ENCODE measurements around the gene FNBP1.
A peak's percentile ranks its signal among the peaks of the same experiment; 100 is the strongest.

FNBP1 gene

DNA sequence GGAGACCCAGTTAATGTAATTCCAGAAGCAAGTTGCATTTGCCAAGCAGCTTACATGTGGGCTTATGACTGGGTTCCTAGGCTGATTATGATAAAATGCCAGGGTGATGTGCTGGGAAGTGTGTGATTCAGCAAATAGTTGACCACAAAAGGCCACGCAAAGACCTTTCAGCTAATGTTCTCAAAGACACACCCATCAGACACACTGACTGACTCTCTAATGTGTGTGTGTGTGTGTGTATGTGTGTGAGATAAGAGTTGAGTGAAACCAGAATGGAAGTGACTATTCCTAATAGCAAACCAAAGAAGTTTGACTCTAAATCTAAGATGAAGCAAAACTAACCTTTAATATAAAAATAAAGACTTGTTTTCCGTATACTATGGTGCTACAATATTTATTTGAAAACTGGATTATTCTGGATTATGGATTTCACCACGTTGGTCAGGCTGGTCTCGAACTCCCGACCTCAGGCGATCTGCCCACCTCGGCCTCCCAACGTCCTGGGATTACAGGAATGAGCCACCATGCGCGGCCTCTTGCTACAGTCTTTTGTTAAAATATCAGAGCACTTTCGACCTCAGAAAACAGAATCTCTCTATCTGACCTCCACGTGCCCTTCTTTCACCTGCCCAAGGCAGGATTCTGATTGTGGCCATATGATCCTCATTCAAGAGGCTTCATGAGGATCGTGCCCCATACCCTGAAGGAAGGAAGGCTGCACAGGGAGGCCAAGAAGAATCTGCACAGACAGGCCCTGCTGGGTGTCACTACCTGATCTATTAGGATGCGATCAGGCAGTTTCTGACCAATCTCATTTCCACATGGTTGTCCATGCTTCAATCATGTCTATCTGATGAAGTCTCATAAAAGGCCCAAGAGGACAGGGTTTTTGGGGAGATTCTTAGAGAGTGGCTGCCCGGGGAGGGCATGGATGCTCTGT lies 132.1 kb downstream of the FNBP1 start:
- TF ChIP-seq ZNF677 (tag by site-specific recombination; IDR thresholded peaks at IDR 0.05) (no peak), KLF1 (tag by site-specific recombination; IDR thresholded peaks at IDR 0.05) (peak; percentile 81), ZNF660 (tag by site-specific recombination; IDR thresholded peaks at IDR 0.05) (peak; percentile 58; the same call in 1 of the 2 replicates)
- Histone ChIP-seq H3K36me3 (ENCODE audit: control insufficient read depth in 2 of 2, insufficient read depth in 1 of 2, low read length in 2 of 2) (peaks cover 3 to 20% of the 10 kb centered on the region in 2 experiments; a peak in 2 of 3 replicates), H3K4me3 (ENCODE audit: low read depth, low read length) (no peak overlapping the region), H3K4me1 (ENCODE audit: control insufficient read depth, insufficient read depth, low read length) (no peaks in the 10 kb centered on the region), H3K9me3 (ENCODE audit: control insufficient read depth, insufficient read depth, low read depth, low read length) (no peaks in the 10 kb centered on the region), H3K27ac (ENCODE audit: extremely low read depth, low read depth, low read length) (no peak overlapping the region)
- CTCF ChIA-PET, result interaction anchor here (0.5 to 1.3 kb wide), 6 partner anchors 15 to 326 kb away, joined by 3 to 5 read pairs (median 4); partner anchors contain the start of gene GPR107
- POLR2A ChIA-PET, result interaction anchor here (0.6 to 0.7 kb wide), 3 partner anchors 27 to 106 kb away, joined by 3 to 5 read pairs (median 4); no protein-coding TSS in a partner anchor

DNA sequence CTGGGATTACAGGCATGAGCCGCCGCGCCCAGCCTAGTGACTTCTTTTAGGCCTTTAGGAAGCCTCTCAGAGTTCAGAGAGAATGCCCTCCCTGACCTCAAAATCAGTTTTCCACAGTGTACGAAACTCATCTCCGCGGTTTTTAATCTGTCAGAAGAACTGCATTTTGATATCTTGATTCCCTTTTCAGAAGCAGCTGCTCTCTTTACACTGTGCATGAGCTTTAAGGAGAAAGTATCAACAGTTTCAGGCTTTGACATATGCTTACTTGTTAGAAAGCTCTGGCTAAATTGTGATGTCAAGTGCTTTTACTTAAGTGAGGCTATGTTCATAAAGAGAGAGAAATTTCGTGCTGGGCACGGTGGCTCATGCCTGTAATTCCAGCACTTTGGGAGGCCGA lies 133.1 kb downstream of the FNBP1 start:
- no peak overlapping the region for H3K4me3 ChIP-seq (ENCODE audit: low read depth, low read length)
- H3K36me3 ChIP-seq (ENCODE audit: control insufficient read depth in 2 of 2, insufficient read depth in 1 of 2, low read length in 2 of 2), result peaks cover 3 to 20% of the 10 kb centered on the region in 2 experiments; a peak in 2 of 3 replicates
- CTCF ChIA-PET, result interaction anchor here (0.6 to 1.3 kb wide), 5 partner anchors 25 to 327 kb away, joined by 3 to 5 read pairs (median 4); partner anchors contain the start of gene GPR107
- POLR2A ChIA-PET, result no interaction called here
- H3K4me1 ChIP-seq (ENCODE audit: control insufficient read depth, insufficient read depth, low read length), result no peaks in the 10 kb centered on the region
- H3K9me3 ChIP-seq (ENCODE audit: control insufficient read depth, insufficient read depth, low read depth, low read length), result no peaks in the 10 kb centered on the region
- H3K27ac ChIP-seq (ENCODE audit: extremely low read depth, low read depth, low read length), result no peak overlapping the region
- TF ChIP-seq ZNF501 (tag by site-specific recombination; IDR thresholded peaks at IDR 0.05) (no peak), ZNF157 (tag by site-specific recombination; IDR thresholded peaks at IDR 0.05) (no peak), PRDM1 (tag by site-specific recombination; IDR thresholded peaks at IDR 0.05) (no peak), BCL11A (tag by site-specific recombination; IDR thresholded peaks at IDR 0.05; ENCODE audit: low read depth) (no peak), YY1 (tag by site-specific recombination; IDR thresholded peaks at IDR 0.05) (no peak), ZEB2 (tag by site-specific recombination; IDR thresholded peaks at IDR 0.05) (no peak), ZNF549 (tag by site-specific recombination; IDR thresholded peaks at IDR 0.05) (no peak), MZF1 (tag by site-specific recombination; IDR thresholded peaks at IDR 0.05; ENCODE audit: borderline replicate concordance) (no peak), ZNF223 (tag by site-specific recombination; IDR thresholded peaks at IDR 0.05) (no peak), ZSCAN30 (tag by site-specific recombination; IDR thresholded peaks at IDR 0.05) (no peak)
- TF ChIP-seq, protein P1, sequence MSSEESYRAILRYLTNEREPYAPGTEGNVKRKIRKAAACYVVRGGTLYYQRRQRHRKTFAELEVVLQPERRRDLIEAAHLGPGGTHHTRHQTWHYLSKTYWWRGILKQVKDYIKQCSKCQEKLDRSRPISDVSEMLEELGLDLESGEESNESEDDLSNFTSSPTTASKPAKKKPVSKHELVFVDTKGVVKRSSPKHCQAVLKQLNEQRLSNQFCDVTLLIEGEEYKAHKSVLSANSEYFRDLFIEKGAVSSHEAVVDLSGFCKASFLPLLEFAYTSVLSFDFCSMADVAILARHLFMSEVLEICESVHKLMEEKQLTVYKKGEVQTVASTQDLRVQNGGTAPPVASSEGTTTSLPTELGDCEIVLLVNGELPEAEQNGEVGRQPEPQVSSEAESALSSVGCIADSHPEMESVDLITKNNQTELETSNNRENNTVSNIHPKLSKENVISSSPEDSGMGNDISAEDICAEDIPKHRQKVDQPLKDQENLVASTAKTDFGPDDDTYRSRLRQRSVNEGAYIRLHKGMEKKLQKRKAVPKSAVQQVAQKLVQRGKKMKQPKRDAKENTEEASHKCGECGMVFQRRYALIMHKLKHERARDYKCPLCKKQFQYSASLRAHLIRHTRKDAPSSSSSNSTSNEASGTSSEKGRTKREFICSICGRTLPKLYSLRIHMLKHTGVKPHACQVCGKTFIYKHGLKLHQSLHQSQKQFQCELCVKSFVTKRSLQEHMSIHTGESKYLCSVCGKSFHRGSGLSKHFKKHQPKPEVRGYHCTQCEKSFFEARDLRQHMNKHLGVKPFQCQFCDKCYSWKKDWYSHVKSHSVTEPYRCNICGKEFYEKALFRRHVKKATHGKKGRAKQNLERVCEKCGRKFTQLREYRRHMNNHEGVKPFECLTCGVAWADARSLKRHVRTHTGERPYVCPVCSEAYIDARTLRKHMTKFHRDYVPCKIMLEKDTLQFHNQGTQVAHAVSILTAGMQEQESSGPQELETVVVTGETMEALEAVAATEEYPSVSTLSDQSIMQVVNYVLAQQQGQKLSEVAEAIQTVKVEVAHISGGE (tag by site-specific recombination; conservative IDR thresholded peaks at IDR 0.05; ENCODE audit: low read depth), result no peak
- TF ChIP-seq, protein P2, sequence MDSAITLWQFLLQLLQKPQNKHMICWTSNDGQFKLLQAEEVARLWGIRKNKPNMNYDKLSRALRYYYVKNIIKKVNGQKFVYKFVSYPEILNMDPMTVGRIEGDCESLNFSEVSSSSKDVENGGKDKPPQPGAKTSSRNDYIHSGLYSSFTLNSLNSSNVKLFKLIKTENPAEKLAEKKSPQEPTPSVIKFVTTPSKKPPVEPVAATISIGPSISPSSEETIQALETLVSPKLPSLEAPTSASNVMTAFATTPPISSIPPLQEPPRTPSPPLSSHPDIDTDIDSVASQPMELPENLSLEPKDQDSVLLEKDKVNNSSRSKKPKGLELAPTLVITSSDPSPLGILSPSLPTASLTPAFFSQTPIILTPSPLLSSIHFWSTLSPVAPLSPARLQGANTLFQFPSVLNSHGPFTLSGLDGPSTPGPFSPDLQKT (IDR thresholded peaks at IDR 0.05; ENCODE audit: borderline replicate concordance, low read depth, low read length), result no peak
- TF ChIP-seq, protein P3, sequence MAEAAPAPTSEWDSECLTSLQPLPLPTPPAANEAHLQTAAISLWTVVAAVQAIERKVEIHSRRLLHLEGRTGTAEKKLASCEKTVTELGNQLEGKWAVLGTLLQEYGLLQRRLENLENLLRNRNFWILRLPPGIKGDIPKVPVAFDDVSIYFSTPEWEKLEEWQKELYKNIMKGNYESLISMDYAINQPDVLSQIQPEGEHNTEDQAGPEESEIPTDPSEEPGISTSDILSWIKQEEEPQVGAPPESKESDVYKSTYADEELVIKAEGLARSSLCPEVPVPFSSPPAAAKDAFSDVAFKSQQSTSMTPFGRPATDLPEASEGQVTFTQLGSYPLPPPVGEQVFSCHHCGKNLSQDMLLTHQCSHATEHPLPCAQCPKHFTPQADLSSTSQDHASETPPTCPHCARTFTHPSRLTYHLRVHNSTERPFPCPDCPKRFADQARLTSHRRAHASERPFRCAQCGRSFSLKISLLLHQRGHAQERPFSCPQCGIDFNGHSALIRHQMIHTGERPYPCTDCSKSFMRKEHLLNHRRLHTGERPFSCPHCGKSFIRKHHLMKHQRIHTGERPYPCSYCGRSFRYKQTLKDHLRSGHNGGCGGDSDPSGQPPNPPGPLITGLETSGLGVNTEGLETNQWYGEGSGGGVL (tag by site-specific recombination; IDR thresholded peaks at IDR 0.05), result no peak
- TF ChIP-seq, protein P4, sequence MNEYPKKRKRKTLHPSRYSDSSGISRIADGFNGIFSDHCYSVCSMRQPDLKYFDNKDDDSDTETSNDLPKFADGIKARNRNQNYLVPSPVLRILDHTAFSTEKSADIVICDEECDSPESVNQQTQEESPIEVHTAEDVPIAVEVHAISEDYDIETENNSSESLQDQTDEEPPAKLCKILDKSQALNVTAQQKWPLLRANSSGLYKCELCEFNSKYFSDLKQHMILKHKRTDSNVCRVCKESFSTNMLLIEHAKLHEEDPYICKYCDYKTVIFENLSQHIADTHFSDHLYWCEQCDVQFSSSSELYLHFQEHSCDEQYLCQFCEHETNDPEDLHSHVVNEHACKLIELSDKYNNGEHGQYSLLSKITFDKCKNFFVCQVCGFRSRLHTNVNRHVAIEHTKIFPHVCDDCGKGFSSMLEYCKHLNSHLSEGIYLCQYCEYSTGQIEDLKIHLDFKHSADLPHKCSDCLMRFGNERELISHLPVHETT (tag by site-specific recombination; IDR thresholded peaks at IDR 0.05), result no peak
- TF ChIP-seq, protein P5, sequence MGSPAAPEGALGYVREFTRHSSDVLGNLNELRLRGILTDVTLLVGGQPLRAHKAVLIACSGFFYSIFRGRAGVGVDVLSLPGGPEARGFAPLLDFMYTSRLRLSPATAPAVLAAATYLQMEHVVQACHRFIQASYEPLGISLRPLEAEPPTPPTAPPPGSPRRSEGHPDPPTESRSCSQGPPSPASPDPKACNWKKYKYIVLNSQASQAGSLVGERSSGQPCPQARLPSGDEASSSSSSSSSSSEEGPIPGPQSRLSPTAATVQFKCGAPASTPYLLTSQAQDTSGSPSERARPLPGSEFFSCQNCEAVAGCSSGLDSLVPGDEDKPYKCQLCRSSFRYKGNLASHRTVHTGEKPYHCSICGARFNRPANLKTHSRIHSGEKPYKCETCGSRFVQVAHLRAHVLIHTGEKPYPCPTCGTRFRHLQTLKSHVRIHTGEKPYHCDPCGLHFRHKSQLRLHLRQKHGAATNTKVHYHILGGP (tag by site-specific recombination; IDR thresholded peaks at IDR 0.05), result no peak
- TF ChIP-seq, protein P6, sequence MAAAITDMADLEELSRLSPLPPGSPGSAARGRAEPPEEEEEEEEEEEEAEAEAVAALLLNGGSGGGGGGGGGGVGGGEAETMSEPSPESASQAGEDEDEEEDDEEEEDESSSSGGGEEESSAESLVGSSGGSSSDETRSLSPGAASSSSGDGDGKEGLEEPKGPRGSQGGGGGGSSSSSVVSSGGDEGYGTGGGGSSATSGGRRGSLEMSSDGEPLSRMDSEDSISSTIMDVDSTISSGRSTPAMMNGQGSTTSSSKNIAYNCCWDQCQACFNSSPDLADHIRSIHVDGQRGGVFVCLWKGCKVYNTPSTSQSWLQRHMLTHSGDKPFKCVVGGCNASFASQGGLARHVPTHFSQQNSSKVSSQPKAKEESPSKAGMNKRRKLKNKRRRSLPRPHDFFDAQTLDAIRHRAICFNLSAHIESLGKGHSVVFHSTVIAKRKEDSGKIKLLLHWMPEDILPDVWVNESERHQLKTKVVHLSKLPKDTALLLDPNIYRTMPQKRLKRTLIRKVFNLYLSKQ (tag by site-specific recombination; IDR thresholded peaks at IDR 0.05; ENCODE audit: borderline replicate concordance), result no peak
